Bone marrow (tissue), 2 donors: ENCODE results near the gene JAZF1.
A peak's percentile ranks its signal among the peaks of the same experiment; 100 is the strongest.
"Not testable (repeated sequence)": the region's sequence is repeated elsewhere in the genome, so short reads cannot be mapped to it uniquely, and the experiment has no call there.

Experiments used
- DNase-seq, 2 donors: peaks; one replicate each; lab custom pipeline; 2025; lab: John Stamatoyannopoulos, UW

The JAZF1 gene

DNA sequence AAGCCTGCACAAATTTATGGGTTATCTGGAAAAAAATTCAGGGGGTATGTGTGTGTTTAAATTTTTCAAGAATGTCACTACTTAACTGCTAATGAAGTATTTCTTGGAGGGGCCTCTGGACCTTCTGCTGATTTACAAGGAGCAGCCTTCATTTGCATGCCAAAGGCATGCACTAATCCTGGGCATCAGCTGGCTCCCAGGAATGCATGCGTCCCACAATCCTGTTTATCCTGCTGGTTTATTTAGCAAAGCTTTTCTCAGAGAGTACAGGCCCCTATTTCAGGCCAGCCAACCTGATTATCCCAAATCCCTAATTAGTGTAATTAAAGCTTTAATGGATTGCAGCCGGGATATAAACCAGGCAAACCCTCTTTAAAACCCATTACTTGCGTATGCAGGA lies 270.3 kb downstream of the JAZF1 start:
- no peak for DNase-seq

- no peak for DNase-seq
Measured at GRCh38 chr7:27908534-27909165, 271.9 kb downstream of the JAZF1 start.

DNA sequence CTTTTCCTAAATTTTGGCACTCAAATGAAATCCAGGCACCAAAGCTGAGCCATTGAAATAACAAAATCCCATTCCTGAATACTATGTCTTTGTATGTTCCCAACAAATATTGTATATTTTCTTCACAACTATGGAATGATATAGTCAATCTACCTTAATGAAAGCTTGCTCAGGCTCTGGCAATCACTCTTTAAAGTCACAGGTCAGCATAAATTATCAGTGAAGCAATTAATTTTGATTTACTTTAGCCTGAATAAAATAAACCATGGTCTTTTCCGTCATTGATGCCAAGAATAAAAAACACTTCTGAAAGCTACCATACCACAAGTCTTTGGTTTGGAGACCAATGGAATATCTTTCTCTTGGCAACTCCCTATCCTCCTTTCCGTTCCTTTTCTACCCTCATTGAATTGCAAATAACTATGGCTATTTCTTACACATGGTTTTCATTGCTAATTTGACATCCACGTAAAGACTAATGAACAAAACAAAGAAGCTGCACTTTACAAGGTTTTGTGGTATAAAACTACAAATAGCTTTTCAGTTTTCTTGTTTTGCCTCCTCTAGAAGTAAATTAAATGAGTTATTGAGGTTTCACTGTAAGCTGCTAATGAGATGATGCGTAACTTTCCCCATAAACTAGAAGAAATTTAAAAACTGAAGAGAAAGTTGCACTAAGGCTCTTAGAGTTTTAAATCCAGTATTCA lies 274.1 kb downstream of the JAZF1 start:
- no peak for DNase-seq

DNA sequence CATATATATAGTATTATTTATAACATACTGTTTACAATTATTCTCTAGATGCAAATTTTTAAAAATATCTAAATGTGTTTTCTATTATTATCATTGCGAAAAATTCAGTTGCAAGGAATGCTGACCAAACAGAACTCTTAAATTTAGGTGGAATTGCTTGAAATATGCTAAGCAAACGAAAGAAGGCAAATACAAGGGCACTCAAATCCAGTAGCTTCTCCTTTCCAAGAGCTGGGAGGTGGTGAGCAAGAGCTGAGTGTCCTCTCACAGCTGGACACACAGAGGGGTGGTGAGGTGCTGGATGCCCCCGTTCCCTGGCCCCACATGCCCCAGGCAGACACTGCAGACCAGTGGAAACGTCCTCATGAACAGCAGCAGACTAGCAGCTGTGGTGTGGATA lies 274.6 kb downstream of the JAZF1 start:
- no peak for DNase-seq

- peak in 1 of 2 donors; percentile 19 for DNase-seq
Measured at GRCh38 chr7:27901028-27901760, 279.4 kb downstream of the JAZF1 start.

DNA sequence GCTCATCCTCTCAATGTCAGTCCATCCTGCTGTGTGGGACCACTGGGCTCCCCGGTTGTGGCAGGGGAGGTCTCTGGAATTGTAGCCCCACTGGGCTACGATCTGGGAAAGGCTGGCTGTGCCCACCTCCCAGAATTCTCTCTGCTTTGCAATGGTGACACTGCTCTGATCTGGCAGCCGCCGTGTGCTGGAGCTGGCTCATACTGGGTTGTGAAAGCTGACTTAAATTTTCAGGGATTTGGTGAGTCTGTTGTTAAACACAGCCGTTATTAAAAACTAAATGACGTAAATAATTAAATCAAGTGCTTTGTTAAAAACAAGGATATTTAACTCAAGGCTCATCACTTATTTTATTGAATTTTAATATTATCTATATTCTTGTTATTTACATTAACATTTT lies 280.6 kb downstream of the JAZF1 start:
- no peak for DNase-seq

- DNase-seq, result no peak
Measured at GRCh38 chr7:27899601-27900000, 281.0 kb downstream of the JAZF1 start.

GRCh38 chr7:27897441-27897847 lies 283.2 kb downstream of the JAZF1 start:
- DNase-seq, result no peak

- no peak for DNase-seq
Measured at GRCh38 chr7:27897001-27897400, 283.6 kb downstream of the JAZF1 start.

DNA sequence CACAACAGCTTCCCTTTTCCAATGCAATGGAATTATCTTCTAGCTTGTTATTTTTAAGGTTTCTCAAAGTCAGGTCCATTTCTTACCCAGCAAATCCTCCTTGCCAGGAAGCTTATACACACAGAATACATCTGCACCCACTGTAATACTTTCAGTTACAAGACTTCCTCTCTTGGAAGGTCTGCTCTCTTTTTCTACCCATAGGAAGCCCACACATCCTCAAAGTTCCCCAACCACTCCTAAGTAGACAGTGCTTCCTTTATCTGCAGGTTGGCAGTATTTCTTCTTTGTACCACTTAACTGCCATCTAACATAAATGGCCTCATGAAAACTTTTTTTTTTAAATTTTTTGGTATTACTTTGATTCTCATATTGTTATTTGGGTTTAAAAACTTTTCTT lies 285.0 kb downstream of the JAZF1 start:
- DNase-seq, result peak in 1 of 2 donors; percentile 67

DNA sequence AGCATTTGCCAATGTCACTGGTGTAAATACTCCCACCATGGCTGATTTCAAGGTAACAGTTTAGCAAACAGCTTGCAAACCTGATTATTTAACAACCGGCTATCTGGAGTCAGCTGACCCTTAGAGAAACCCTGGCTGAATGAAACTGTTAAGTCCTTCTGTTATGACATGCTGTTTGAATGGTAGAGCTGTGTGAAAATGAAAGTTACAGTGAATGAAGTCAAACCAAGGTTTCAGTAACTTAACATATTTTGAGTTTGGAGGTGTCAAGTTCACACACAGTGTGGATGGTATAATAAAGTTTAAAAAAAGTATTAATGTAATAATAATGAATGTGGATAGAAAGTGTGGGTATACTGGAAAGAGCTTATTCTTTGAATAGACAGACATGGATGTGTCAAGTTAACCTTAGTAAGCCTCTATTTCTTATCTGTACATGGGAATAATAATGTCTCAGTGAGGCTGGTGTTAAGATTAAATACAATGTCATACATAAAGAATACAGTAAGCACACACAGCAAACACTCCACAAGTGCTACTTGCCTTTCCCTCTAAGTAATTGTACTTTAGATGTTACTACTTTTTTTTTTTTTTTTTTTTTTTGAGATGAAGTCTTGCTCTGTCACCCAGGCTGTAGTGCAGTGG lies 290.3 kb downstream of the JAZF1 start:
- no peak for DNase-seq

DNA sequence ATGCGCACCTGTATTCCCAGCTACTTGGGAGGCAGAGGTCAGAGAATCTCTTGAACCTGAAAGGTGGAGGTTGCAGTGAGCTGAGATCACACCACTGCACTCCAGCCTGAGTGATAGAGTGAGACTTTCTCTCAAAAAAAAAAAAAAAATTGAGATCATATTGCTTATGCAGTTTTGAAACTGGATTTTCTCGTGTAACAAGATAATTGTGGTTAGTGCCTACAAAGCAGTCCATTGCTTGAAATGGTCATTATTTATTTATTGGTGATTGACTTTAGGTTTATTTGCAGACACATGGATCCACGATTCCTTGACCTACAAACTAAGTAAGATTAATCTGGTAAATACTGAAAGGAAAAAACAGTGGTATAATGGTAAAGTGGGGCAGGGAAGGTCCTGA lies 290.8 kb downstream of the JAZF1 start:
- DNase-seq, result no peak

DNA sequence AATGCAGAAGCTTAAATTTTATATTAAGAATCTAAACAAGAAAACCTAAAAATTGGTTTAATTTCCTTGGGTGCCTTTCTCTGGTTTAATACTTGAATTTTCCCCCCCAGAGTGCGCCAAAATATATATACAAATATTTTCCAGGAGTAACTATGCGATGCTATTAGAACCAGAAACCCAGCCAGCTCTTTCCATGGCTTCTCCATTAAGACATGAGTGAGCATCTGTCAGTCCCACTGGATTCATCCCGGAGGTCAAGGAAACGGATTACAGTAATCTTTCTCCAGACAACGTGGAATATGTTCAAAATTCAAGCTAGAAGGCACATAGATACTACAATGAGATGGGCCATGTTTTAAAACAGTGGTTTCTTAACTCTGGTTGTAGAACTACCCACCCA lies 291.9 kb downstream of the JAZF1 start:
- no peak for DNase-seq

DNA sequence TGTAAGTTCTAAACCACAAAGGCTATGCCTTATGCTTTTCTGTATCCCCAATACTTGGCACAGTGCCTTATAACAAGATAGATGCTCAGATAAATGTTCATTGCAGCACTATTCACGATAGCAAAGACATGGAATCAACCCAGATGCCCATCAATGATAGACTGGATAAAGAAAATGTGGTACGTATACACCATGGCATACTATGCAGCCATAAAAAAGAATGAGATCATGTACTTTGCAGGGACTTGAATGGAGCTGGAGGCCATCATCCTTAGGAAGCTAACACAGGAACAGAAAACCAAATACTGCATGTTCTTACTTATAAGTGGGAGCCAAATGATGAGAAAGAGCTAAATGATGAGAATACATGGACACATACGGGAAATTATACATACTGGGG lies 293.9 kb downstream of the JAZF1 start:
- not testable (repeated sequence) for DNase-seq

- no peak for DNase-seq
Measured at GRCh38 chr7:27885652-27886051, 294.9 kb downstream of the JAZF1 start.

DNA sequence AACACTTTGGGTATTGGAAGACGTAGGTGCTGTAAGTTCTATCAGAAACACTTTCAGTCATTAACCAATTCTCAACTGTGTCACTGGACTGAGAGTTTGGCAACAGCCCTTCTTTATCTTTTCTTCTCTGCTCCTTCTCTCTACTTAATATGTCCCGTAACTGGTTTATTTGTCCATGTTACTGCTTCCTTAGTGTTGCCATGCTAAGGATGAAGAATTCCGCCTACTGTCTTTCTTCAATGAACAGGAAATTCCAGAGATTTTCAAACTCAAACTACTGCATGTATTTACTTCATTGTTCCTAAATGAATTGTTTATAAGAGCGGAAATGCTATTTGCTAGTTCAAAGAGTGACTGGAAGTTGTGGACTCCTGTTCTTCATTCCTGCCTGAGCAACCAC lies 296.9 kb downstream of the JAZF1 start:
- no peak for DNase-seq

DNA sequence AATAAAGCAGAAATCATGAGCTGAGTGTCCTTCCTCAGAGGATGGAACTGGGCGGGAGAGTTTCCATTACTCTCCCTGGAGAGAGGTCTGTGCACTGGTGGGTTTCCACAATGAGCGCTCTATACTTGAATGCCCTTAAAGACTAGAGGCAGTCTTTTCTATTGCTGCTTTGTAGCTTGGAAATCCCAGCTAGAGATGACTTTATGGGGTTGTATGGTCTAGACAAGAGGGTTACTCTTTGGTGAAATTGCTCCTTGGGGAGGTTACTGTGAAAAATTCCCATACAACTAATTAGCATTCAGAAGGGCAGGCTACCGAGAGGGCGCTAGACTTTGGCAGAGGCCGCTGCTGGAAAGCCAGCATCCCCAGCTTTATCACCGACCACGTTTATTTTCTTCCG lies 303.8 kb downstream of the JAZF1 start:
- no peak for DNase-seq

- no peak for DNase-seq
Measured at GRCh38 chr7:27875832-27876231, 304.8 kb downstream of the JAZF1 start.

- no peak for DNase-seq
Measured at GRCh38 chr7:27875061-27875460, 305.5 kb downstream of the JAZF1 start.

GRCh38 chr7:27873981-27874957 lies 306.3 kb downstream of the JAZF1 start:
- DNase-seq, result no peak
